GM18507 (cell line): Measurements from ENCODE around the gene SLC25A2.
"Not testable (repeated sequence)": the region's sequence is repeated elsewhere in the genome, so short reads cannot be mapped to it uniquely, and the experiment has no call there.

Source experiments
- DNase-seq: peaks from one replicate; pipeline ENCODE4 v3.0.0; 2011; ENCODE audit warnings: low read depth; ENCODE audit not compliant: insufficient read length; ENCODE audit errors: extremely low spot score
- FAIRE-seq: peaks from 2 replicates; lab custom pipeline; 2011; peaks lifted over from hg19 to GRCh38; lab: Jason Lieb, UNC

SLC25A2 gene

GRCh38 chr5:141319699-141320098, 15.8 kb upstream of the SLC25A2 start:
- DNase-seq (no peak), FAIRE-seq (no peak)

GRCh38 chr5:141319202-141319601, 15.4 kb upstream of the SLC25A2 start:
- DNase-seq = no peak
- no peak for FAIRE-seq

- not testable (repeated sequence) for FAIRE-seq, DNase-seq
Observed at GRCh38 chr5:141316963-141317362, 13.1 kb upstream of the SLC25A2 start.

- DNase-seq (no peak), FAIRE-seq (no peak)
Observed at GRCh38 chr5:141313711-141314110, 9.9 kb upstream of the SLC25A2 start.

- FAIRE-seq (no peak), DNase-seq (no peak)
Observed at GRCh38 chr5:141306630-141307029, 2.8 kb upstream of the SLC25A2 start.

- DNase-seq (no peak), FAIRE-seq (no peak)
Observed at GRCh38 chr5:141298376-141298775, 5.5 kb downstream of the SLC25A2 start.

- DNase-seq (no peak), FAIRE-seq (no peak)
Observed at GRCh38 chr5:141272906-141273305, 30.9 kb downstream of the SLC25A2 start.

- FAIRE-seq = no peak
- no peak for DNase-seq
Observed at GRCh38 chr5:141269195-141269594, 34.7 kb downstream of the SLC25A2 start.

GRCh38 chr5:141261238-141261546, 42.7 kb downstream of the SLC25A2 start:
- no peak for FAIRE-seq
- no peak for DNase-seq

GRCh38 chr5:141260458-141261237, 43.2 kb downstream of the SLC25A2 start:
- DNase-seq = no peak

GRCh38 chr5:141258948-141259347, 44.9 kb downstream of the SLC25A2 start:
- FAIRE-seq (no peak), DNase-seq (no peak)

More at GRCh38 chr5:141260458-141261237, 43.2 kb downstream of the SLC25A2 start:
- FAIRE-seq = no peak

GRCh38 chr5:141258464-141258863, 45.4 kb downstream of the SLC25A2 start:
- DNase-seq = no peak
- FAIRE-seq = no peak
